ENCODE data around the gene TMEM222. TPM values are rescaled to one million over a fixed set of nuclear protein-coding genes. Genes with fewer than 3 reads are reported as not detected.

The TMEM222 gene
- total RNA-seq, 2 experiments from 2014 or later: 21.8 to 22.5 TPM

GRCh38 chr1:27333717-27334279 lies 11.8 kb downstream of the TMEM222 start:
- Mint-ChIP-seq H3K4me1 (ENCODE audit: low read depth) (peaks cover 21% of the 10 kb centered on the region), H3K27me3 (no peaks in the 10 kb centered on the region), H3K36me3 (ENCODE audit: low read depth) (peaks cover 65% of the 10 kb centered on the region), H3K4me3 (no peak overlapping the region), H3K27ac (no peak overlapping the region), H3K9me3 (no peaks in the 10 kb centered on the region)
- H3K36me3 ChIP-seq (ENCODE audit: insufficient read depth, low read length): peaks cover 72% of the 10 kb centered on the region
- no peak for TF ChIP-seq CTCF (IDR thresholded peaks at IDR 0.05)
- CTCF ChIA-PET: interaction anchor here (1.8 kb wide), 1 partner anchor 12 kb away, joined by 16 read pairs; the partner anchor contains the start of gene TMEM222
- H3K4me1 ChIP-seq (ENCODE audit: insufficient read depth, low read length): peaks cover 22% of the 10 kb centered on the region
- ATAC-seq (ENCODE audit: poor library complexity) (no peak), DNase-seq (no peak)
- H3K9me3 ChIP-seq (ENCODE audit: control insufficient read depth in 1 of 2, insufficient read depth in 1 of 2, low read length in 2 of 2): no peaks in the 10 kb centered on the region
- H3K27me3 ChIP-seq (ENCODE audit: control insufficient read depth in 1 of 2, insufficient read depth in 2 of 2, low read length in 2 of 2): no peaks in the 10 kb centered on the region
- intact Hi-C loops (cut with DNase I, micrococcal nuclease): loop anchor here in 1 of 2 experiments (2.0 kb wide), 1 partner anchor 61 kb away; no protein-coding TSS in a partner anchor
- POLR2A ChIA-PET: interaction anchor here (0.8 to 1.7 kb wide), 3 partner anchors 8 to 16 kb away, joined by 3 to 6 read pairs (median 3); partner anchors contain the start of gene SYTL1
- H3K4me3 ChIP-seq (ENCODE audit: low read length): no peak overlapping the region
- no peak overlapping the region for H3K27ac ChIP-seq (ENCODE audit: low read depth in 1 of 2, low read length in 2 of 2)

- ChIA-PET CTCF (interaction anchor here (1.6 kb wide), 1 partner anchor 22 kb away, joined by 5 read pairs; no protein-coding TSS in a partner anchor), POLR2A (no interaction called here)
- no peak overlapping the region for H3K4me3 ChIP-seq (ENCODE audit: low read length)
- Mint-ChIP-seq H3K27ac (no peak overlapping the region), H3K36me3 (ENCODE audit: low read depth) (peaks cover 55% of the 10 kb centered on the region), H3K9me3 (no peaks in the 10 kb centered on the region), H3K4me3 (no peak overlapping the region), H3K27me3 (no peaks in the 10 kb centered on the region), H3K4me1 (ENCODE audit: low read depth) (peaks cover 31% of the 10 kb centered on the region)
- ATAC-seq (ENCODE audit: poor library complexity) (no peak), DNase-seq (no peak)
- no peaks in the 10 kb centered on the region for H3K27me3 ChIP-seq (ENCODE audit: control insufficient read depth in 1 of 2, insufficient read depth in 2 of 2, low read length in 2 of 2)
- intact Hi-C loops (cut with DNase I, micrococcal nuclease): no loop called here
- no peak overlapping the region for H3K27ac ChIP-seq (ENCODE audit: low read depth in 1 of 2, low read length in 2 of 2)
- H3K36me3 ChIP-seq (ENCODE audit: insufficient read depth, low read length): peaks cover 66% of the 10 kb centered on the region
- no peak for TF ChIP-seq CTCF (IDR thresholded peaks at IDR 0.05)
- no peaks in the 10 kb centered on the region for H3K9me3 ChIP-seq (ENCODE audit: control insufficient read depth in 1 of 2, insufficient read depth in 1 of 2, low read length in 2 of 2)
- peaks cover 41% of the 10 kb centered on the region for H3K4me1 ChIP-seq (ENCODE audit: insufficient read depth, low read length)
Observed at GRCh38 chr1:27335506-27336422, 13.8 kb downstream of the TMEM222 start.

GRCh38 chr1:27336756-27337155 lies 14.8 kb downstream of the TMEM222 start:
- CTCF ChIA-PET: interaction anchor here (1.6 kb wide), 1 partner anchor 21 kb away, joined by 5 read pairs; no protein-coding TSS in a partner anchor
- intact Hi-C loops (cut with DNase I, micrococcal nuclease): no loop called here
- Mint-ChIP-seq H3K9me3 (no peaks in the 10 kb centered on the region), H3K27ac (no peak overlapping the region), H3K27me3 (no peaks in the 10 kb centered on the region), H3K4me1 (ENCODE audit: low read depth) (peaks cover 41% of the 10 kb centered on the region), H3K36me3 (ENCODE audit: low read depth) (peaks cover 54% of the 10 kb centered on the region), H3K4me3 (no peak overlapping the region)
- H3K36me3 ChIP-seq (ENCODE audit: insufficient read depth, low read length): peaks cover 56% of the 10 kb centered on the region
- H3K4me1 ChIP-seq (ENCODE audit: insufficient read depth, low read length): peaks cover 43% of the 10 kb centered on the region
- DNase-seq (no peak), ATAC-seq (ENCODE audit: poor library complexity) (no peak)
- no peaks in the 10 kb centered on the region for H3K9me3 ChIP-seq (ENCODE audit: control insufficient read depth in 1 of 2, insufficient read depth in 1 of 2, low read length in 2 of 2)
- H3K4me3 ChIP-seq (ENCODE audit: low read length): no peak overlapping the region
- no peaks in the 10 kb centered on the region for H3K27me3 ChIP-seq (ENCODE audit: control insufficient read depth in 1 of 2, insufficient read depth in 2 of 2, low read length in 2 of 2)
- H3K27ac ChIP-seq (ENCODE audit: low read depth in 1 of 2, low read length in 2 of 2): no peak overlapping the region
- POLR2A ChIA-PET: no interaction called here
- no peak for TF ChIP-seq CTCF (IDR thresholded peaks at IDR 0.05)
